GM23338 (cell line): ENCODE results near the gene TOP1. TPM values are rescaled to one million over a fixed set of nuclear protein-coding genes. Genes with fewer than 3 reads are reported as not detected.

Experiments used
- ATAC-seq: fragments of 200-7000 bp; cut with Tn5 transposase; 3 replicates; pipeline ENCODE4 v1.9.1; 2020
- DNase-seq: peaks from one replicate; pipeline ENCODE4 v3.0.0-alpha.2; 2015; ENCODE audit warnings: low spot score
- H2AFZ ChIP-seq: fragments of 200-600 bp; sonication (generic); 2 replicates; pipeline ENCODE4 v1.8.0; 2016; ENCODE audit warnings: antibody characterized with exemption, mild to moderate bottlenecking, moderate library complexity
- H3F3A ChIP-seq: fragments of 200-600 bp; sonication (generic); replicated peaks from 2 replicates; pipeline ENCODE4 v1.8.0; 2017; ENCODE audit warnings: antibody characterized with exemption, mixed run types, low read depth
- H3K27ac ChIP-seq: fragments of 200-600 bp; sonication (generic); 2 replicates; pipeline ENCODE4 v1.6.1; 2016; ENCODE audit warnings: low read depth
- H3K27me3 ChIP-seq: fragments of 200-600 bp; sonication (generic); 2 replicates; pipeline ENCODE4 v1.8.0; 2016; ENCODE audit warnings: mild to moderate bottlenecking, mixed run types, moderate library complexity; ENCODE audit not compliant: insufficient read depth
- H3K36me3 ChIP-seq: fragments of 200-600 bp; sonication (generic); 2 replicates; pipeline ENCODE4 v1.8.0; 2016; ENCODE audit warnings: mild to moderate bottlenecking; ENCODE audit not compliant: insufficient read depth
- H3K4me1 ChIP-seq: fragments of 200-600 bp; sonication (generic); 2 replicates; pipeline ENCODE4 v1.8.0; 2016; ENCODE audit warnings: mild to moderate bottlenecking, moderate library complexity; ENCODE audit not compliant: insufficient read depth
- H3K4me2 ChIP-seq: fragments of 200-600 bp; sonication (generic); 2 replicates; pipeline ENCODE4 v1.7.1; 2017; ENCODE audit warnings: mixed run types
- H3K4me3 ChIP-seq: fragments of 200-600 bp; sonication (generic); 2 replicates; pipeline ENCODE4 v1.6.1; 2016; ENCODE audit warnings: mixed run types
- H3K79me2 ChIP-seq: fragments of 200-600 bp; sonication (generic); replicated peaks from 2 replicates; pipeline ENCODE4 v1.8.0; 2017; ENCODE audit warnings: mild to moderate bottlenecking; ENCODE audit not compliant: insufficient read depth
- H3K9me2 ChIP-seq: fragments of 200-600 bp; sonication (generic); 2 replicates; pipeline ENCODE4 v1.8.0; 2017; ENCODE audit not compliant: insufficient read depth
- H4K20me1 ChIP-seq: fragments of 200-600 bp; sonication (generic); replicated peaks from 2 replicates; pipeline ENCODE4 v1.8.0; 2017; ENCODE audit warnings: mild to moderate bottlenecking; ENCODE audit not compliant: insufficient read depth
- H3K27ac Mint-ChIP-seq: 2 replicates; pipeline ENCODE4 v1.8.0; 2020; ENCODE audit warnings: inconsistent platforms, mild to moderate bottlenecking, moderate library complexity, mixed read lengths
- H3K27me3 Mint-ChIP-seq: 3 replicates; pipeline ENCODE4 v1.8.0; 2022; ENCODE audit warnings: low read depth, mild to moderate bottlenecking, moderate library complexity, mixed read lengths, inconsistent platforms; ENCODE audit not compliant: insufficient read depth, poor library complexity
- H3K36me3 Mint-ChIP-seq: 3 replicates; pipeline ENCODE4 v1.8.0; 2021; ENCODE audit warnings: low read depth, mild to moderate bottlenecking, inconsistent platforms, moderate library complexity, mixed read lengths
- H3K4me1 Mint-ChIP-seq: 3 replicates; pipeline ENCODE4 v1.8.0; 2020; ENCODE audit warnings: mild to moderate bottlenecking, inconsistent platforms, mixed read lengths
- H3K4me3 Mint-ChIP-seq: 3 replicates; pipeline ENCODE4 v1.8.0; 2021; ENCODE audit warnings: moderate library complexity, mild to moderate bottlenecking, inconsistent platforms, mixed read lengths
- H3K9me3 Mint-ChIP-seq: 3 replicates; pipeline ENCODE4 v1.8.0; 2020; ENCODE audit warnings: moderate library complexity, mild to moderate bottlenecking, inconsistent platforms, mixed read lengths
- CREB1 ChIP-seq: fragments of 250-450 bp; sonication (Bioruptor Pico); IDR thresholded peaks from 2 replicates; pipeline ENCODE4 v1.5.0; 2020; ENCODE audit warnings: low read depth, mild to moderate bottlenecking, moderate library complexity
- ETS1 ChIP-seq: IDR thresholded peaks from 2 replicates; pipeline ENCODE4 v1.6.1; 2016; ENCODE audit warnings: antibody characterized with exemption
- EZH2 ChIP-seq: fragments of 200-600 bp; sonication (generic); IDR thresholded peaks from one replicate; pipeline ENCODE4 v1.8.0; 2017; ENCODE audit warnings: antibody characterized with exemption, mild to moderate bottlenecking, low read depth; ENCODE audit not compliant: unreplicated experiment
- EZH2phosphoT487 ChIP-seq: fragments of 200-600 bp; sonication (generic); IDR thresholded peaks from one replicate; pipeline ENCODE4 v1.8.1; 2018; ENCODE audit warnings: antibody characterized with exemption; ENCODE audit not compliant: unreplicated experiment
- JUNB ChIP-seq: IDR thresholded peaks from one replicate; pipeline ENCODE4 v1.6.1; 2016; ENCODE audit warnings: antibody characterized with exemption; ENCODE audit not compliant: unreplicated experiment
- NANOG ChIP-seq: IDR thresholded peaks from 2 replicates; pipeline ENCODE4 v1.6.1; 2016; ENCODE audit warnings: antibody characterized with exemption, borderline replicate concordance
- POLR2AphosphoS5 ChIP-seq: IDR thresholded peaks from 2 replicates; pipeline ENCODE4 v1.6.1; 2016; ENCODE audit warnings: antibody characterized with exemption, low read depth
- STAT1 ChIP-seq: IDR thresholded peaks from one replicate; pipeline ENCODE4 v1.6.1; 2016; ENCODE audit warnings: antibody characterized with exemption; ENCODE audit not compliant: unreplicated experiment
- ZNF114 ChIP-seq: fragments of 250-450 bp; sonication (Bioruptor Pico); IDR thresholded peaks from 2 replicates; pipeline ENCODE4 v1.5.0; 2020; ENCODE audit warnings: mild to moderate bottlenecking, moderate library complexity
- ZNF331 ChIP-seq: fragments of 250-450 bp; sonication (Bioruptor Pico); IDR thresholded peaks from 2 replicates; pipeline ENCODE4 v1.5.0; 2020; ENCODE audit warnings: low read depth, mild to moderate bottlenecking, moderate library complexity
- ZNF462 ChIP-seq: fragments of 250-450 bp; sonication (Bioruptor Pico); IDR thresholded peaks from 2 replicates; pipeline ENCODE4 v1.5.0; 2020; ENCODE audit warnings: mild to moderate bottlenecking, moderate library complexity
- polyA plus RNA-seq: library from polyadenylated mRNA; unstranded; fragments of >200 nt; fragmentation: Nextera tagmentation; extraction: Ambion mirVana; gene quantifications from 2 replicates; pipeline ENCODE4 v1.2.1, GENCODE V29; 2016
- total RNA-seq: library from RNA; depleted of rRNA; stranded (reverse); fragments of >200 nt; shearing (Covaris generic); gene quantifications from 2 replicates; pipeline ENCODE4 v1.2.3, GENCODE V29; 2014
- TF ChIP-seq, protein P1 (sequence below), 2 experiments: fragments of 200-600 bp in 1 of 2; sonication (generic) in 1 of 2; conservative IDR thresholded peaks; 2 replicates each; pipeline versions ENCODE4 v1.5.1 to v1.6.1; 2016 to 2017; ENCODE audit warnings: antibody characterized with exemption in 2 of 2, low read depth in 2 of 2, mild to moderate bottlenecking in 2 of 2, moderate library complexity in 1 of 2
- TF ChIP-seq, protein P2 (sequence below): IDR thresholded peaks from one replicate; pipeline ENCODE4 v1.6.1; 2018; ENCODE audit warnings: antibody characterized with exemption; ENCODE audit not compliant: unreplicated experiment

TOP1 gene
- total and polyA plus RNA-seq, 2 experiments from 2014 or later: 62.4 to 101 TPM

DNA sequence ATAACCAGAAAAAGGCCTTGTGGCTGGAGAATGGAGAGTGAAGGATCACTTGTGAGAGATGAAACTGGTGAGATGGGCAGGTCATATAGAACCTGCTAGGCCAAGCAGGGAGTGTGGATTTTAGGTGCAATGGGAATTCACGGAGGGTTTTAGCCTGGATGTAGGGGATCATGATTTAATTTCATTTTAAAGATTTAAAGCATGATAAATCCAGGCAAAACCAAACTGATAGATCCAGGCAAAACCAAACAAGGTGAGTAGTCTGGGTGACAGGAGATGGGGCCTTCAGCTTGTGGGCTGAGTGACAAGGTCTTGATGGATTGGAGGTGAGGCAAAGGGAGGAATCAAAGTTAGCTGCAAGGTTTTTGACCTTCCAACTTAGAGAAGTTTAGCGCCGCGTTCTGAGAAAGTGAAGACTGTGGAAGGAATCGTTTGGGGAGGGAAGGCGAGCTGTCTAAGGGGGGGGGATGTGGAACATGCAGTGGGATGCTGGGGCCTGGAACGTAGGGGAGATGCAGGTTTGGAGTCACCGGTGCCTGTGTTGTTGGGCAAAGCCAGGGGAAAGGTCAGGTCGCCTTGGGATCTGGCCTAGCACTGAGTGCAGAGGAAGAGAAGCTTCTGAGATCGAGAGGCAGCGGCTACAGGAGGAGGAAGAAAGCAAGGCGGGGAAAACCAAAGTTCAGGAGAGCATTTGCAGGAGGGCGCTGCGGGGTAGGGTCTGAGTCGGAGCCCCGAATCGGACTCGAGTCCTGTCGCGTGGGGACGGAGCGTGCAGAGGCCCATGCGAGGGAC lies 107.5 kb downstream of the TOP1 start:
- Histone ChIP-seq H3K27ac (no peak overlapping the region), H2AFZ (peak overlapping the region; percentile 87)
- ATAC-seq: peak; percentile 1

More for the DNA sequence above, 107.5 kb downstream of the TOP1 start:
- Histone ChIP-seq H3K4me2 (peak overlapping the region; percentile 100), H3K9me2 (no peaks in the 10 kb centered on the region), H4K20me1 (peaks cover 12% of the 10 kb centered on the region), H3K79me2 (peaks cover 32% of the 10 kb centered on the region), H3K4me3 (peak overlapping the region; percentile 81), H3K36me3 (no peaks in the 10 kb centered on the region), H3F3A (no peaks in the 10 kb centered on the region), H3K4me1 (peaks cover 38% of the 10 kb centered on the region), H3K27me3 (peaks cover 5% of the 10 kb centered on the region)
- peak overlapping the region; percentile 18; the same call in 1 of the 2 replicates for H3K27ac Mint-ChIP-seq
- H3K9me3 Mint-ChIP-seq: no peaks in the 10 kb centered on the region
- H3K4me1 Mint-ChIP-seq: peaks cover 38% of the 10 kb centered on the region
- peak overlapping the region; percentile 77 for H3K4me3 Mint-ChIP-seq
- peaks cover 25% of the 10 kb centered on the region for H3K27me3 Mint-ChIP-seq
- TF ChIP-seq STAT1 (no peak), EZH2 (no peak), ZNF331 (CRISPR knock-in tag) (no peak), ZNF462 (CRISPR knock-in tag) (no peak), NANOG (no peak), CREB1 (CRISPR knock-in tag) (no peak), ETS1 (no peak), ZNF114 (no peak), POLR2AphosphoS5 (no peak), EZH2phosphoT487 (no peak), JUNB (no peak)
- TF ChIP-seq, protein P1, sequence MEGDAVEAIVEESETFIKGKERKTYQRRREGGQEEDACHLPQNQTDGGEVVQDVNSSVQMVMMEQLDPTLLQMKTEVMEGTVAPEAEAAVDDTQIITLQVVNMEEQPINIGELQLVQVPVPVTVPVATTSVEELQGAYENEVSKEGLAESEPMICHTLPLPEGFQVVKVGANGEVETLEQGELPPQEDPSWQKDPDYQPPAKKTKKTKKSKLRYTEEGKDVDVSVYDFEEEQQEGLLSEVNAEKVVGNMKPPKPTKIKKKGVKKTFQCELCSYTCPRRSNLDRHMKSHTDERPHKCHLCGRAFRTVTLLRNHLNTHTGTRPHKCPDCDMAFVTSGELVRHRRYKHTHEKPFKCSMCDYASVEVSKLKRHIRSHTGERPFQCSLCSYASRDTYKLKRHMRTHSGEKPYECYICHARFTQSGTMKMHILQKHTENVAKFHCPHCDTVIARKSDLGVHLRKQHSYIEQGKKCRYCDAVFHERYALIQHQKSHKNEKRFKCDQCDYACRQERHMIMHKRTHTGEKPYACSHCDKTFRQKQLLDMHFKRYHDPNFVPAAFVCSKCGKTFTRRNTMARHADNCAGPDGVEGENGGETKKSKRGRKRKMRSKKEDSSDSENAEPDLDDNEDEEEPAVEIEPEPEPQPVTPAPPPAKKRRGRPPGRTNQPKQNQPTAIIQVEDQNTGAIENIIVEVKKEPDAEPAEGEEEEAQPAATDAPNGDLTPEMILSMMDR (conservative IDR thresholded peaks at IDR 0.05; ENCODE audit: low read depth in 2 of 2): no peak
- TF ChIP-seq, protein P2, sequence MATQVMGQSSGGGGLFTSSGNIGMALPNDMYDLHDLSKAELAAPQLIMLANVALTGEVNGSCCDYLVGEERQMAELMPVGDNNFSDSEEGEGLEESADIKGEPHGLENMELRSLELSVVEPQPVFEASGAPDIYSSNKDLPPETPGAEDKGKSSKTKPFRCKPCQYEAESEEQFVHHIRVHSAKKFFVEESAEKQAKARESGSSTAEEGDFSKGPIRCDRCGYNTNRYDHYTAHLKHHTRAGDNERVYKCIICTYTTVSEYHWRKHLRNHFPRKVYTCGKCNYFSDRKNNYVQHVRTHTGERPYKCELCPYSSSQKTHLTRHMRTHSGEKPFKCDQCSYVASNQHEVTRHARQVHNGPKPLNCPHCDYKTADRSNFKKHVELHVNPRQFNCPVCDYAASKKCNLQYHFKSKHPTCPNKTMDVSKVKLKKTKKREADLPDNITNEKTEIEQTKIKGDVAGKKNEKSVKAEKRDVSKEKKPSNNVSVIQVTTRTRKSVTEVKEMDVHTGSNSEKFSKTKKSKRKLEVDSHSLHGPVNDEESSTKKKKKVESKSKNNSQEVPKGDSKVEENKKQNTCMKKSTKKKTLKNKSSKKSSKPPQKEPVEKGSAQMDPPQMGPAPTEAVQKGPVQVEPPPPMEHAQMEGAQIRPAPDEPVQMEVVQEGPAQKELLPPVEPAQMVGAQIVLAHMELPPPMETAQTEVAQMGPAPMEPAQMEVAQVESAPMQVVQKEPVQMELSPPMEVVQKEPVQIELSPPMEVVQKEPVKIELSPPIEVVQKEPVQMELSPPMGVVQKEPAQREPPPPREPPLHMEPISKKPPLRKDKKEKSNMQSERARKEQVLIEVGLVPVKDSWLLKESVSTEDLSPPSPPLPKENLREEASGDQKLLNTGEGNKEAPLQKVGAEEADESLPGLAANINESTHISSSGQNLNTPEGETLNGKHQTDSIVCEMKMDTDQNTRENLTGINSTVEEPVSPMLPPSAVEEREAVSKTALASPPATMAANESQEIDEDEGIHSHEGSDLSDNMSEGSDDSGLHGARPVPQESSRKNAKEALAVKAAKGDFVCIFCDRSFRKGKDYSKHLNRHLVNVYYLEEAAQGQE: no peak
- DNase-seq: peak; percentile 51
- peaks cover 22% of the 10 kb centered on the region for H3K36me3 Mint-ChIP-seq
